Measurements from ENCODE around the gene RASL11B. TPM values are rescaled to one million over a fixed set of nuclear protein-coding genes. Genes with fewer than 3 reads are reported as not detected.

The RASL11B gene
- total RNA-seq, 1 experiment from 2014 or later = 30.0 TPM

GRCh38 chr4:52873861-52874343 is 11.8 kb downstream of the RASL11B start:
- Mint-ChIP-seq H3K36me3 (ENCODE audit: insufficient read depth in 1 of 3, low read depth in 3 of 3) (peaks cover 0 to 10% (median 1%) of the 10 kb centered on the region in 3 experiments; a peak in 5 of 7 replicates), H3K27ac (peak overlapping the region; percentile 23 to 91 (median 77); a peak in 4 of 7 replicates), H3K9me3 (no peaks in the 10 kb centered on the region; a peak in 1 of 5 replicates), H3K4me3 (peak overlapping the region; percentile 22 to 64; a peak in 3 of 5 replicates), H3K4me1 (peaks cover 62 to 71% of the 10 kb centered on the region in 2 experiments), H3K27me3 (ENCODE audit: low read depth) (peaks cover 5% of the 10 kb centered on the region)
- Histone ChIP-seq H3K79me1 (ENCODE audit: insufficient read depth, low read depth, low read length, poor library complexity, severe bottlenecking) (no peaks in the 10 kb centered on the region), H3K4me1 (ENCODE audit: insufficient read depth, low read length) (peaks cover 9% of the 10 kb centered on the region), H3K4ac (ENCODE audit: low read depth, low read length) (no peak overlapping the region), H3K9ac (ENCODE audit: extremely low read depth, insufficient read length, low read length) (no peak overlapping the region), H2BK120ac (ENCODE audit: low read depth, low read length, poor library complexity, severe bottlenecking) (no peak overlapping the region), H2AFZ (ENCODE audit: low read length) (no peak overlapping the region), H3K27ac (ENCODE audit: insufficient read length, low read depth, low read length) (no peak overlapping the region), H4K5ac (ENCODE audit: insufficient read length, low read depth, low read length) (no peak overlapping the region), H2BK20ac (ENCODE audit: low read depth, low read length, poor library complexity, severe bottlenecking) (no peak overlapping the region), H3K27me3 (ENCODE audit: insufficient read depth, low read length) (no peaks in the 10 kb centered on the region), H2BK15ac (ENCODE audit: low read depth, low read length) (no peak overlapping the region), H4K8ac (replicated peaks; ENCODE audit: insufficient read length, low read depth, low read length) (no peak overlapping the region), H2BK5ac (ENCODE audit: insufficient read length, low read length) (no peak overlapping the region), H4K91ac (ENCODE audit: insufficient read length, low read depth, low read length) (no peak overlapping the region), H2AK5ac (ENCODE audit: insufficient read length, low read length) (no peak overlapping the region), H3K23me2 (ENCODE audit: insufficient read length, low read depth, low read length, poor library complexity, severe bottlenecking) (no peaks in the 10 kb centered on the region), H3K9me3 (ENCODE audit: control insufficient read depth, low read depth, low read length) (no peaks in the 10 kb centered on the region), H3T11ph (ENCODE audit: low read length) (no peak overlapping the region), H3K56ac (ENCODE audit: insufficient read length, low read depth, low read length) (no peak overlapping the region), H2BK12ac (ENCODE audit: insufficient read length, low read depth, low read length) (no peak overlapping the region), H3K14ac (ENCODE audit: insufficient read depth, low read length) (peak overlapping the region; percentile 30; the same call in 1 of the 2 replicates), H4K20me1 (ENCODE audit: control insufficient read depth, insufficient read depth, insufficient read length) (no peaks in the 10 kb centered on the region), H3K4me2 (ENCODE audit: insufficient read depth, insufficient read length, low read length) (peak overlapping the region; percentile 7), H3K79me2 (ENCODE audit: insufficient read depth, low read length) (no peaks in the 10 kb centered on the region), H3K18ac (ENCODE audit: insufficient read length, low read depth, low read length) (peak overlapping the region; percentile 15), H3K23ac (ENCODE audit: insufficient read length, low read depth, low read length) (no peak overlapping the region)
- peak; percentile 79 for DNase-seq
- no CpG with 5 or more reads among the region's 10 CpGs for WGBS (ENCODE audit: extremely low coverage, insufficient read length, low lambda C conversion rate)
- no peak for TF ChIP-seq CTCF (conservative IDR thresholded peaks at IDR 0.05)

All from H9 (cell line).